ENCODE data around the gene SH3BP5L.

GRCh38 chr1:248857201-248857600 lies 31.5 kb upstream of the SH3BP5L start:
- TF ChIP-seq, protein P1, sequence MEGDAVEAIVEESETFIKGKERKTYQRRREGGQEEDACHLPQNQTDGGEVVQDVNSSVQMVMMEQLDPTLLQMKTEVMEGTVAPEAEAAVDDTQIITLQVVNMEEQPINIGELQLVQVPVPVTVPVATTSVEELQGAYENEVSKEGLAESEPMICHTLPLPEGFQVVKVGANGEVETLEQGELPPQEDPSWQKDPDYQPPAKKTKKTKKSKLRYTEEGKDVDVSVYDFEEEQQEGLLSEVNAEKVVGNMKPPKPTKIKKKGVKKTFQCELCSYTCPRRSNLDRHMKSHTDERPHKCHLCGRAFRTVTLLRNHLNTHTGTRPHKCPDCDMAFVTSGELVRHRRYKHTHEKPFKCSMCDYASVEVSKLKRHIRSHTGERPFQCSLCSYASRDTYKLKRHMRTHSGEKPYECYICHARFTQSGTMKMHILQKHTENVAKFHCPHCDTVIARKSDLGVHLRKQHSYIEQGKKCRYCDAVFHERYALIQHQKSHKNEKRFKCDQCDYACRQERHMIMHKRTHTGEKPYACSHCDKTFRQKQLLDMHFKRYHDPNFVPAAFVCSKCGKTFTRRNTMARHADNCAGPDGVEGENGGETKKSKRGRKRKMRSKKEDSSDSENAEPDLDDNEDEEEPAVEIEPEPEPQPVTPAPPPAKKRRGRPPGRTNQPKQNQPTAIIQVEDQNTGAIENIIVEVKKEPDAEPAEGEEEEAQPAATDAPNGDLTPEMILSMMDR (IDR thresholded peaks at IDR 0.05): no peak
- no peak for TF ChIP-seq POLR2AphosphoS5 (IDR thresholded peaks at IDR 0.05)

All from gastroesophageal sphincter (tissue), 3 donors.